Upper lobe of left lung (tissue), 4 donors: ENCODE data around the gene TMPRSS7.

Experiments used
- EP300 ChIP-seq, 4 donors: sonication (generic); formaldehyde crosslinking; IDR thresholded peaks; one replicate each; pipeline ENCODE4 v1.5.1; 2017; ENCODE audit warnings: antibody characterized with exemption in 4 of 4, control low read depth in 2 of 4
- POLR2A ChIP-seq, 4 donors: fragments of 450-650 bp; IDR thresholded peaks; one replicate each; pipeline ENCODE4 v1.5.1; 2016 to 2017; ENCODE audit warnings: antibody characterized with exemption in 4 of 4, mild to moderate bottlenecking in 2 of 4
- POLR2AphosphoS5 ChIP-seq, 2 donors: sonication (generic); formaldehyde crosslinking; IDR thresholded peaks; one replicate each; pipeline ENCODE4 v1.5.1; 2017; ENCODE audit warnings: antibody characterized with exemption in 2 of 2
- TF ChIP-seq, protein P1 (sequence below), 6 experiments: fragments of 450-650 bp in 4 of 6; fragments of 200-600 bp in 2 of 6; sonication (generic) in 2 of 6; IDR thresholded peaks; one replicate each; pipeline ENCODE4 v1.5.1; 2016 to 2019; ENCODE audit warnings: antibody characterized with exemption in 6 of 6

DNA sequence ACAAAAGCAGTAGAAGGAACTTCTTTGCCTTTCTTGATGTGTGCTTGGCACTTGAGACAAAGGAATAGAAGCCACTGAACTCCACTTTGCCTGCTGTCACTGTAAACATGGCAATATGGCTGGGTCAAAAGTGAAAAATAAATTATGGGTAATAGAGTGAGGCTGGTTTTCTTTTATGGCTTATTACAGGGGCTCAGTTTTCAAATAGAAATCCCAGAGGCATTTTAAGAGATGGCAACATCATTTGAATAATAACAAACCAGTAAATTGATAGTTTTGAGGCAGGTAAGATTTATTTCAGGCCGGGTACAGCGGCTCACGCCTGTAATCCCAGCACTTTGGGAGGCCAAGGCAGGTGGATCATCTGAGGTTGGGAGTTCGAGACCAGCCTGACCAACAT is 54.4 kb downstream of the TMPRSS7 start:
- TF ChIP-seq, protein P1, sequence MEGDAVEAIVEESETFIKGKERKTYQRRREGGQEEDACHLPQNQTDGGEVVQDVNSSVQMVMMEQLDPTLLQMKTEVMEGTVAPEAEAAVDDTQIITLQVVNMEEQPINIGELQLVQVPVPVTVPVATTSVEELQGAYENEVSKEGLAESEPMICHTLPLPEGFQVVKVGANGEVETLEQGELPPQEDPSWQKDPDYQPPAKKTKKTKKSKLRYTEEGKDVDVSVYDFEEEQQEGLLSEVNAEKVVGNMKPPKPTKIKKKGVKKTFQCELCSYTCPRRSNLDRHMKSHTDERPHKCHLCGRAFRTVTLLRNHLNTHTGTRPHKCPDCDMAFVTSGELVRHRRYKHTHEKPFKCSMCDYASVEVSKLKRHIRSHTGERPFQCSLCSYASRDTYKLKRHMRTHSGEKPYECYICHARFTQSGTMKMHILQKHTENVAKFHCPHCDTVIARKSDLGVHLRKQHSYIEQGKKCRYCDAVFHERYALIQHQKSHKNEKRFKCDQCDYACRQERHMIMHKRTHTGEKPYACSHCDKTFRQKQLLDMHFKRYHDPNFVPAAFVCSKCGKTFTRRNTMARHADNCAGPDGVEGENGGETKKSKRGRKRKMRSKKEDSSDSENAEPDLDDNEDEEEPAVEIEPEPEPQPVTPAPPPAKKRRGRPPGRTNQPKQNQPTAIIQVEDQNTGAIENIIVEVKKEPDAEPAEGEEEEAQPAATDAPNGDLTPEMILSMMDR (IDR thresholded peaks at IDR 0.05): no peak
- TF ChIP-seq POLR2AphosphoS5 (IDR thresholded peaks at IDR 0.05): no peak
- no peak for TF ChIP-seq POLR2A (IDR thresholded peaks at IDR 0.05)
- no peak for TF ChIP-seq EP300 (IDR thresholded peaks at IDR 0.05)
